Skeletal muscle tissue (tissue), 4 donors: ENCODE results near the gene MALT1. TPM values are rescaled to one million over a fixed set of nuclear protein-coding genes. Genes with fewer than 3 reads are reported as not detected.

Experiments
- H3K27ac ChIP-seq: one replicate; pipeline ENCODE4 v1.7.0; 2013; ENCODE audit warnings: mild to moderate bottlenecking, low read depth, low read length, inconsistent platforms
- H3K27me3 ChIP-seq, 3 donors: one replicate each; pipeline ENCODE4 v1.7.0; 2013; ENCODE audit warnings: low read length in 3 of 3; ENCODE audit not compliant: control insufficient read depth in 3 of 3, insufficient read depth in 3 of 3
- H3K36me3 ChIP-seq, 3 donors: one replicate each; pipeline ENCODE4 v1.7.0; 2013; ENCODE audit warnings: low read length in 3 of 3; ENCODE audit not compliant: control insufficient read depth in 3 of 3, insufficient read depth in 3 of 3
- H3K4me1 ChIP-seq, 3 donors: one replicate each; pipeline ENCODE4 v1.7.0; 2013; ENCODE audit warnings: low read length in 3 of 3, mild to moderate bottlenecking in 3 of 3; ENCODE audit not compliant: control insufficient read depth in 3 of 3, insufficient read depth in 3 of 3
- H3K4me3 ChIP-seq, 3 donors: one replicate each; pipeline ENCODE4 v1.7.0; 2013; ENCODE audit warnings: low read length in 3 of 3
- H3K9ac ChIP-seq, 3 donors: one replicate each; pipeline ENCODE4 v1.7.0; 2013; ENCODE audit warnings: low read length in 3 of 3, mild to moderate bottlenecking in 3 of 3, moderate library complexity in 2 of 3, low read depth in 1 of 3
- H3K9me3 ChIP-seq, 3 donors: one replicate each; pipeline ENCODE4 v1.7.0; 2013; ENCODE audit warnings: low read length in 3 of 3; ENCODE audit not compliant: control insufficient read depth in 3 of 3
- total RNA-seq: library from RNA; depleted of rRNA; stranded (reverse); fragments of >200 nt; gene quantifications from one replicate; pipeline ENCODE4 v1.2.3, GENCODE V29; 2014
- donor health status: Osteomylitis.

Gene MALT1
- total RNA-seq, 1 donor from 2014 or later = 24.0 TPM

- peaks cover 0 to 4% (median 0%) of the 10 kb centered on the region in 3 donors for H3K36me3 ChIP-seq
- H3K9ac ChIP-seq = peak overlapping the region in 2 of 3 donors; percentile 1 to 35
- peak overlapping the region; percentile 73 for H3K27ac ChIP-seq
- peaks cover 0 to 15% (median 7%) of the 10 kb centered on the region in 3 donors for H3K4me1 ChIP-seq
- no peak overlapping the region for H3K4me3 ChIP-seq
- no peaks in the 10 kb centered on the region for H3K9me3 ChIP-seq
- no peaks in the 10 kb centered on the region for H3K27me3 ChIP-seq
Observed at GRCh38 chr18:58721566-58722239, 50.4 kb downstream of the MALT1 start.

- Histone ChIP-seq H3K9ac (no peak overlapping the region), H3K4me3 (no peak overlapping the region), H3K9me3 (no peaks in the 10 kb centered on the region), H3K4me1 (peaks cover 4 to 19% (median 17%) of the 10 kb centered on the region in 3 donors), H3K27me3 (no peaks in the 10 kb centered on the region), H3K36me3 (peaks cover 0 to 4% (median 0%) of the 10 kb centered on the region in 3 donors), H3K27ac (no peak overlapping the region)
Observed at GRCh38 chr18:58723810-58724602, 52.7 kb downstream of the MALT1 start.

- Histone ChIP-seq H3K4me1 (peaks cover 4 to 18% (median 17%) of the 10 kb centered on the region in 3 donors), H3K9me3 (no peaks in the 10 kb centered on the region), H3K9ac (peak overlapping the region in 1 of 3 donors; percentile 34), H3K27ac (peak overlapping the region; percentile 4), H3K4me3 (no peak overlapping the region), H3K27me3 (no peaks in the 10 kb centered on the region), H3K36me3 (peaks cover 0 to 1% (median 0%) of the 10 kb centered on the region in 3 donors)
Observed at GRCh38 chr18:58726671-58727070, 55.4 kb downstream of the MALT1 start.

DNA sequence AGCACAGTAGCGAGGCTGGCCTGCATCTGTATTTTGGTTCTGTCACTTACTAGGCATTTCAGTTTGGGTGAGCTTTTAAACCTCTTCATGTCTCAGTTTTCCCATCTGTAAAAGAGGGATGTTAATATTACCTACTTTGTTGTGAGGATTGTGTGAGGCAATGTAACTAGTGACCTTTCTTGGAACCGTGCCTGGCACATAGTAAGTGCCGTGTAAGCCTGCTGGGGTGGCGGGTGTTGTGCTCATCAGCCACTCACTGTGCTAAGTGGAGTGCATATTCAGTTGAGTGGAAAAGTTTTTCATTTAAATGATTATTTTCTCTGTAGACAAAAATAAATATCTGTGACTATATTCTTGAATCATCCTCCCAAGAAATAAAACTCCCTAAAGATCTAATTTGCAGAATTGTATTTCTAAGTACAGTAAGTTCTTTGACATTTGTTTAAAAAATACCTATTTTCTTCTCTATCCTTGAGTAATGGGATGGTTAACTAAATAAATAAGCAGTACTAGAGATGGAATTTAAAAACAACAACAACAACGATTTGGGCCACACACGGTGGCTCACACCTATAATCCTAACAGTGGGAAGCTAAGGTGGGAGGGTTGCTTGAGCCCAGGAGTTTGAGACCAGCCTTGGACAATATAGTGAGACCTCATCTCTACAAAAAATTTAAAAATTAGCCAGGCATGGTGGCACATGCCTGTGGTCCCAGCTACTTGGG, 56.7 kb downstream of the MALT1 start:
- no peaks in the 10 kb centered on the region for H3K9me3 ChIP-seq
- H3K27me3 ChIP-seq = no peaks in the 10 kb centered on the region
- H3K27ac ChIP-seq = peak overlapping the region; percentile 4
- H3K9ac ChIP-seq = no peak overlapping the region
- no peak overlapping the region for H3K4me3 ChIP-seq
- H3K36me3 ChIP-seq = peaks cover 0 to 3% (median 0%) of the 10 kb centered on the region in 3 donors
- H3K4me1 ChIP-seq = peaks cover 4 to 17% (median 9%) of the 10 kb centered on the region in 3 donors

GRCh38 chr18:58728719-58729118, 57.5 kb downstream of the MALT1 start:
- Histone ChIP-seq H3K36me3 (peaks cover 0 to 11% (median 3%) of the 10 kb centered on the region in 3 donors), H3K4me1 (peaks cover 4 to 13% (median 6%) of the 10 kb centered on the region in 3 donors), H3K27ac (no peak overlapping the region), H3K27me3 (no peaks in the 10 kb centered on the region), H3K4me3 (no peak overlapping the region), H3K9ac (no peak overlapping the region), H3K9me3 (no peaks in the 10 kb centered on the region)

DNA sequence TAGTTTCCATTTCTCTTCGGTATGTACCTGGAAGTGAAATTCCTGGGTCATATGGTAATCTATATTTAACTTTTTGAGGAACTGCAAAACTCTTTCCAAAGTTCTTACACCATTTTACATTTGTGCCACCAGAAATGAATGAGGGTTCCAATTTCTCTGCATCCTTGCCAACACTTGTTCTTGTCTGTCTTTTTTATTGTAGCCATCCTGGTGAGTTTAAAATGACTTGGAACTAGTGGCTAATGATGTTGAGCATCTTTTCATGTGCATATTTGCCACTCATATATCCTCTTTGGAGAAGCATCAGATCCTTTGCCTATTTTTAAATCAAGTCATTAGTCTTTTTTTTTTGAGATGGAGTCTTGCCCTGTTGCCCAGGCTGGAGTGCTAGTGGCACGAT, 59.4 kb downstream of the MALT1 start:
- Histone ChIP-seq H3K4me3 (no peak overlapping the region), H3K27ac (no peak overlapping the region), H3K9ac (no peak overlapping the region), H3K4me1 (peaks cover 4 to 12% (median 6%) of the 10 kb centered on the region in 3 donors), H3K36me3 (peaks cover 2 to 23% (median 15%) of the 10 kb centered on the region in 3 donors), H3K27me3 (no peaks in the 10 kb centered on the region), H3K9me3 (no peaks in the 10 kb centered on the region)

DNA sequence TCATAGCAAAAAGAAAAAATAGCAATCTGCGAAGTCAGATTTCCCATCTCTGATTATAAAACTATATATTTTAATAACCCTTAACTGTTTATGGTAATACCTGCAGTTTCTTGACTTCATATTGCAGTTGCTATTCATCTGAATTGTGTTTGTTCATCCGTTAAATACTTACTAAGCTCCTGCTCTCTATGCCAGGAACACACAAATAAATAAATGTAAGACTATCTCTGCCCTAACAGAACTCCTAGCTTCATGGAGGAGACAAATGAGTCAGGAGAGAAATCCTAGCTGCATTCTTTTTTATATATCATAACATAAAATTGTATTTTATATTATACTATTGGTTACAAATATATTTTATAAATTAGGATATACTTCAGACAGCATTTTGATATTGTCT, 61.2 kb downstream of the MALT1 start:
- Histone ChIP-seq H3K27me3 (no peaks in the 10 kb centered on the region), H3K9me3 (no peaks in the 10 kb centered on the region), H3K36me3 (peaks cover 6 to 33% (median 30%) of the 10 kb centered on the region in 3 donors), H3K27ac (no peak overlapping the region), H3K9ac (no peak overlapping the region), H3K4me1 (peaks cover 0 to 5% (median 4%) of the 10 kb centered on the region in 3 donors), H3K4me3 (no peak overlapping the region)

DNA sequence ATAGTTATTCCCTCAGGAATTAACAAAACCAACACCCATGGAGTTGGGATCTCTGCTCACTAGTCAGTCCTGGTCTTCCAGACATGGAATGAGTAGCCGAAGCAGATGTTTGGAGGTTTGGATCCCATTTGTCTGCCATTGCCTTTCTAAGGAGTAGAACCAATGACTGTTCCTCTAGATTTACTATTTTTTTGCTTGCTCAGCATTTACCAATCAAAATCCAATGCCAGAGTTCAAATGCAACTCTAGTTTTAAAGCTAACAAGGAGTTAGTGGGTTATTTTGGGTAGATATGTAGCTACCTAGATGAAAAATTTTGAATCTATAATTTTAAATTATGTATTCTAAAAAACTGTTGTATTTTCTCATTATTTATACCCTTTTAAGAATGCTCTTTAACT, 62.6 kb downstream of the MALT1 start:
- H3K27me3 ChIP-seq = no peaks in the 10 kb centered on the region
- H3K9me3 ChIP-seq = no peaks in the 10 kb centered on the region
- no peak overlapping the region for H3K27ac ChIP-seq
- no peak overlapping the region for H3K4me3 ChIP-seq
- H3K4me1 ChIP-seq = no peaks in the 10 kb centered on the region
- no peak overlapping the region for H3K9ac ChIP-seq
- H3K36me3 ChIP-seq = peaks cover 6 to 35% (median 31%) of the 10 kb centered on the region in 3 donors

GRCh38 chr18:58738322-58738721, 67.1 kb downstream of the MALT1 start:
- Histone ChIP-seq H3K27me3 (no peaks in the 10 kb centered on the region), H3K36me3 (peaks cover 9 to 45% (median 31%) of the 10 kb centered on the region in 3 donors), H3K4me3 (no peak overlapping the region), H3K27ac (no peak overlapping the region), H3K9me3 (no peaks in the 10 kb centered on the region), H3K4me1 (no peaks in the 10 kb centered on the region), H3K9ac (no peak overlapping the region)
